ENCODE measurements around the gene GFOD1.

GFOD1 gene

GRCh38 chr6:13491538-13491937 is 4.1 kb upstream of the GFOD1 start:
- intact Hi-C loops (cut with DNase I): no loop called here

GRCh38 chr6:13490402-13490801 is 3.0 kb upstream of the GFOD1 start:
- no peak for DNase-seq
- intact Hi-C loops (cut with DNase I): no loop called here

More at GRCh38 chr6:13491538-13491937, 4.1 kb upstream of the GFOD1 start:
- no peak for DNase-seq

GRCh38 chr6:13488896-13489237 is 1.5 kb upstream of the GFOD1 start:
- DNase-seq: peak in 1 of 42 donors; percentile 47
- intact Hi-C loops (cut with DNase I): loop anchor here (10.0 kb wide), 1 partner anchor 134 kb away; no protein-coding TSS in a partner anchor

- peak in 23 of 42 donors; percentile 17 to 67 (median 39) for DNase-seq
- intact Hi-C loops (cut with DNase I): loop anchor here (10.0 kb wide), 1 partner anchor 133 kb away; no protein-coding TSS in a partner anchor
Measured at GRCh38 chr6:13488015-13488895, 855 bp upstream of the GFOD1 start.

GRCh38 chr6:13486679-13487121 is 700 bp downstream of the GFOD1 start:
- peak in 41 of 42 donors; percentile 40 to 81 (median 64) for DNase-seq
- intact Hi-C loops (cut with DNase I): loop anchor here (1.0 to 10.0 kb wide), 2 partner anchors 16 to 132 kb away; no protein-coding TSS in a partner anchor

GRCh38 chr6:13485923-13486562 is 1.4 kb downstream of the GFOD1 start:
- intact Hi-C loops (cut with DNase I): loop anchor here (10.0 kb wide), 1 partner anchor 131 kb away; no protein-coding TSS in a partner anchor
- peak in 41 of 42 donors; percentile 32 to 81 (median 60) for DNase-seq

- intact Hi-C loops (cut with DNase I): loop anchor here (10.0 kb wide), 1 partner anchor 131 kb away; no protein-coding TSS in a partner anchor
- no peak for DNase-seq
Measured at GRCh38 chr6:13485303-13485702, 2.1 kb downstream of the GFOD1 start.

GRCh38 chr6:13484827-13485226 is 2.6 kb downstream of the GFOD1 start:
- DNase-seq: no peak
- intact Hi-C loops (cut with DNase I): loop anchor here (10.0 kb wide), 1 partner anchor 130 kb away; no protein-coding TSS in a partner anchor

GRCh38 chr6:13484138-13484708 is 3.2 kb downstream of the GFOD1 start:
- intact Hi-C loops (cut with DNase I): loop anchor here (10.0 kb wide), 1 partner anchor 129 kb away; no protein-coding TSS in a partner anchor

GRCh38 chr6:13480631-13481501 is 6.5 kb downstream of the GFOD1 start:
- intact Hi-C loops (cut with DNase I): loop anchor here (10.0 kb wide), 1 partner anchor 126 kb away; no protein-coding TSS in a partner anchor
- DNase-seq: no peak

More at GRCh38 chr6:13484138-13484708, 3.2 kb downstream of the GFOD1 start:
- DNase-seq: no peak

- intact Hi-C loops (cut with DNase I): loop anchor here (10.0 kb wide), 1 partner anchor 125 kb away; no protein-coding TSS in a partner anchor
- no peak for DNase-seq
Measured at GRCh38 chr6:13479971-13480434, 7.4 kb downstream of the GFOD1 start.

GRCh38 chr6:13479206-13479800 is 8.1 kb downstream of the GFOD1 start:
- no peak for DNase-seq
- intact Hi-C loops (cut with DNase I): no loop called here

GRCh38 chr6:13478525-13478966 is 8.9 kb downstream of the GFOD1 start:
- intact Hi-C loops (cut with DNase I): no loop called here
- no peak for DNase-seq

GRCh38 chr6:13474787-13475186 is 12.6 kb downstream of the GFOD1 start:
- no peak for DNase-seq
- intact Hi-C loops (cut with DNase I): no loop called here

- intact Hi-C loops (cut with DNase I): no loop called here
- no peak for DNase-seq
Measured at GRCh38 chr6:13474360-13474759, 13.0 kb downstream of the GFOD1 start.

- intact Hi-C loops (cut with DNase I): no loop called here
- peak in 1 of 42 donors; percentile 37 for DNase-seq
Measured at GRCh38 chr6:13473768-13474165, 13.6 kb downstream of the GFOD1 start.

GRCh38 chr6:13472976-13473767 is 14.2 kb downstream of the GFOD1 start:
- intact Hi-C loops (cut with DNase I): no loop called here
- DNase-seq: peak in 2 of 42 donors; percentile 19 to 36
